B cell (primary cell): ENCODE results near the gene PSORS1C1. TPM values are rescaled to one million over a fixed set of nuclear protein-coding genes. Genes with fewer than 3 reads are reported as not detected.

ENCODE experiments used
- ATAC-seq: fragments of 200-7000 bp; cut with Tn5 transposase; one replicate; pipeline ENCODE4 v1.10.0; 2021; ENCODE audit warnings: low read depth, mild to moderate bottlenecking, moderate number of reproducible peaks, moderate library complexity
- CTCF ChIA-PET: fragments of 350-600 bp; sonication (Branson Sonifier 250); formaldehyde crosslinking; loops from one replicate; lab custom pipeline; 2021; ENCODE audit warnings: antibody characterized with exemption, inconsistent platforms; lab: Charles Lee
- POLR2A ChIA-PET: fragments of 350-600 bp; sonication (Branson Sonifier 250); formaldehyde crosslinking; loops from one replicate; lab custom pipeline; 2021; ENCODE audit warnings: antibody characterized with exemption; lab: Charles Lee
- DNase-seq: peaks from one replicate; pipeline ENCODE4 v3.0.0; 2013
- H2AFZ ChIP-seq: 2 replicates; pipeline ENCODE4 v1.6.1; 2012; ENCODE audit warnings: mild to moderate bottlenecking, low read depth, low read length; ENCODE audit not compliant: insufficient read depth, poor library complexity, severe bottlenecking
- H3K27ac ChIP-seq, 2 donors: 1 replicate in 1 of 2; 2 replicates in 1 of 2; pipeline ENCODE4 v1.5.1; 2012 to 2013; ENCODE audit warnings: low read length in 2 of 2, mild to moderate bottlenecking in 2 of 2, moderate library complexity in 1 of 2
- H3K27me3 ChIP-seq, 4 experiments: fragments of 200-600 bp in 1 of 4; sonication (generic) in 1 of 4; replicated peaks in 1 of 4; 1 replicate in 2 of 4; 2 replicates in 2 of 4; pipeline versions ENCODE4 v1.6.1 to v1.7.0; 2013 to 2016; ENCODE audit warnings: low read length in 3 of 4, mild to moderate bottlenecking in 2 of 4, mixed read lengths in 1 of 4, moderate library complexity in 1 of 4; ENCODE audit not compliant: insufficient read depth in 4 of 4, control insufficient read depth in 3 of 4; ENCODE audit errors: control extremely low read depth in 1 of 4
- H3K36me3 ChIP-seq, 2 experiments: replicated peaks in 1 of 2; 1 replicate in 1 of 2; 2 replicates in 1 of 2; pipeline versions ENCODE4 v1.6.1 to v1.7.1; 2013; ENCODE audit warnings: low read length in 1 of 2; ENCODE audit not compliant: insufficient read depth in 2 of 2, control insufficient read depth in 1 of 2; ENCODE audit errors: control extremely low read depth in 1 of 2, extremely low read depth in 1 of 2
- H3K4me1 ChIP-seq, 2 donors: fragments of 200-600 bp in 1 of 2; sonication (generic) in 1 of 2; 1 replicate in 1 of 2; 2 replicates in 1 of 2; pipeline versions ENCODE4 v1.5.1 to v1.6.1; 2013 to 2017; ENCODE audit warnings: low read length in 2 of 2; ENCODE audit not compliant: control insufficient read depth in 2 of 2, insufficient read depth in 2 of 2
- H3K4me2 ChIP-seq: replicated peaks from 2 replicates; pipeline ENCODE3; 2012; ENCODE audit warnings: mild to moderate bottlenecking, low read depth, low read length; ENCODE audit not compliant: poor library complexity, severe bottlenecking
- H3K4me3 ChIP-seq, 5 experiments: fragments of 200-600 bp in 1 of 5; sonication (generic) in 1 of 5; 1 replicate in 3 of 5; 2 replicates in 2 of 5; pipeline versions ENCODE4 v1.5.1 to v1.7.0; 2011 to 2016; ENCODE audit warnings: low read length in 4 of 5, mild to moderate bottlenecking in 4 of 5, low read depth in 2 of 5, control low read depth in 1 of 5, moderate library complexity in 1 of 5; ENCODE audit not compliant: insufficient read depth in 1 of 5; ENCODE audit errors: control extremely low read depth in 1 of 5, extremely low read depth in 1 of 5
- H3K79me2 ChIP-seq: fragments of 200-600 bp; sonication (generic); one replicate; pipeline ENCODE4 v1.6.0; 2016; ENCODE audit warnings: low read length; ENCODE audit not compliant: control insufficient read depth, insufficient read depth
- H3K9ac ChIP-seq: fragments of 200-600 bp; sonication (generic); 2 replicates; pipeline ENCODE4 v1.6.1; 2017; ENCODE audit warnings: mild to moderate bottlenecking, low read length, moderate library complexity
- H3K9me3 ChIP-seq, 3 donors: one replicate each; pipeline versions ENCODE4 v1.6.1 to v1.7.1; 2013; ENCODE audit warnings: low read length in 2 of 3; ENCODE audit not compliant: control insufficient read depth in 2 of 3, insufficient read depth in 1 of 3; ENCODE audit errors: control extremely low read depth in 1 of 3
- H4K20me1 ChIP-seq: 2 replicates; pipeline ENCODE4 v1.6.0; 2012; ENCODE audit warnings: mild to moderate bottlenecking, low read length; ENCODE audit not compliant: insufficient read depth, control insufficient read depth, poor library complexity, severe bottlenecking
- H3K27ac Mint-ChIP-seq: one replicate; pipeline ENCODE4 v1.8.0; 2021; ENCODE audit warnings: mixed read lengths
- H3K27me3 Mint-ChIP-seq: one replicate; pipeline ENCODE4 v1.8.0; 2021; ENCODE audit warnings: mixed read lengths
- H3K4me1 Mint-ChIP-seq: one replicate; pipeline ENCODE4 v1.8.0; 2021; ENCODE audit warnings: mixed read lengths
- H3K4me3 Mint-ChIP-seq: one replicate; pipeline ENCODE4 v1.8.0; 2021; ENCODE audit warnings: mixed read lengths
- H3K9me3 Mint-ChIP-seq: one replicate; pipeline ENCODE4 v1.8.0; 2022; ENCODE audit warnings: mixed read lengths; ENCODE audit not compliant: insufficient read depth
- EZH2 ChIP-seq: IDR thresholded peaks from 2 replicates; pipeline ENCODE4 v1.6.1; 2012; ENCODE audit warnings: borderline replicate concordance, low read depth, mild to moderate bottlenecking, moderate library complexity, low read length; ENCODE audit not compliant: insufficient read depth, poor library complexity, severe bottlenecking
- WGBS: methylation state at CpG from one replicate; pipeline ENCODE4 v1.1.5; 2013; ENCODE audit warnings: missing lambda C conversion rate; ENCODE audit not compliant: insufficient coverage; 5-methylcytosine and 5-hydroxymethylcytosine counted together
- intact Hi-C: fragments of 100-400 bp; cut with micrococcal nuclease; formaldehyde crosslinking; loops from one replicate; pipeline ENCODE4 v1.10.0; 2022
- polyA plus RNA-seq: library from polyadenylated mRNA; depleted of rRNA; stranded (reverse); fragments of >200 nt; gene quantifications from 2 replicates; pipeline ENCODE4 v1.2.3, GENCODE V29; 2012
- total RNA-seq, 2 donors: library from RNA; stranded (reverse); fragments of 120-200 nt in 1 of 2; gene quantifications; 1 replicate in 1 of 2; 2 replicates in 1 of 2; pipeline versions ENCODE4 v1.2.3 to v1.2.4, GENCODE V29; 2013 to 2022
- TF ChIP-seq, protein P1 (sequence below): fragments of 200-600 bp; IDR thresholded peaks from one replicate; pipeline ENCODE4 v1.8.0; 2022; ENCODE audit warnings: antibody characterized with exemption, mild to moderate bottlenecking

The PSORS1C1 gene
- total and polyA plus RNA-seq, 2 donors (not counting 1 experiment from before 2014, with no cell fraction given): not detected

GRCh38 chr6:31110825-31111582 lies 3.6 kb upstream of the PSORS1C1 start:
- H3K9me3 ChIP-seq: no peaks in the 10 kb centered on the region
- peaks cover 0 to 6% of the 10 kb centered on the region in 2 donors for H3K4me1 ChIP-seq
- ChIA-PET CTCF (no interaction called here), POLR2A (no interaction called here)
- H3K4me3 ChIP-seq: no peak overlapping the region
- no peak overlapping the region for H3K27ac ChIP-seq
- no peaks in the 10 kb centered on the region for H3K36me3 ChIP-seq
- no peak overlapping the region for H2AFZ ChIP-seq
- no peaks in the 10 kb centered on the region for H3K79me2 ChIP-seq
- Mint-ChIP-seq H3K27ac (no peak overlapping the region), H3K27me3 (peaks cover 36% of the 10 kb centered on the region), H3K9me3 (no peaks in the 10 kb centered on the region), H3K4me3 (no peak overlapping the region), H3K4me1 (peaks cover 5% of the 10 kb centered on the region)
- H3K27me3 ChIP-seq: peaks cover 0 to 13% (median 3%) of the 10 kb centered on the region in 4 experiments
- no peak for DNase-seq
- H3K4me2 ChIP-seq: no peak overlapping the region
- intact Hi-C loops: no loop called here
- no peaks in the 10 kb centered on the region for H4K20me1 ChIP-seq
- WGBS: 93% methylated on average over 5 of the region's 11 CpGs
- ATAC-seq: no peak
- TF ChIP-seq EZH2: no peak
- TF ChIP-seq, protein P1, sequence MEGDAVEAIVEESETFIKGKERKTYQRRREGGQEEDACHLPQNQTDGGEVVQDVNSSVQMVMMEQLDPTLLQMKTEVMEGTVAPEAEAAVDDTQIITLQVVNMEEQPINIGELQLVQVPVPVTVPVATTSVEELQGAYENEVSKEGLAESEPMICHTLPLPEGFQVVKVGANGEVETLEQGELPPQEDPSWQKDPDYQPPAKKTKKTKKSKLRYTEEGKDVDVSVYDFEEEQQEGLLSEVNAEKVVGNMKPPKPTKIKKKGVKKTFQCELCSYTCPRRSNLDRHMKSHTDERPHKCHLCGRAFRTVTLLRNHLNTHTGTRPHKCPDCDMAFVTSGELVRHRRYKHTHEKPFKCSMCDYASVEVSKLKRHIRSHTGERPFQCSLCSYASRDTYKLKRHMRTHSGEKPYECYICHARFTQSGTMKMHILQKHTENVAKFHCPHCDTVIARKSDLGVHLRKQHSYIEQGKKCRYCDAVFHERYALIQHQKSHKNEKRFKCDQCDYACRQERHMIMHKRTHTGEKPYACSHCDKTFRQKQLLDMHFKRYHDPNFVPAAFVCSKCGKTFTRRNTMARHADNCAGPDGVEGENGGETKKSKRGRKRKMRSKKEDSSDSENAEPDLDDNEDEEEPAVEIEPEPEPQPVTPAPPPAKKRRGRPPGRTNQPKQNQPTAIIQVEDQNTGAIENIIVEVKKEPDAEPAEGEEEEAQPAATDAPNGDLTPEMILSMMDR: no peak
- no peak overlapping the region for H3K9ac ChIP-seq

DNA sequence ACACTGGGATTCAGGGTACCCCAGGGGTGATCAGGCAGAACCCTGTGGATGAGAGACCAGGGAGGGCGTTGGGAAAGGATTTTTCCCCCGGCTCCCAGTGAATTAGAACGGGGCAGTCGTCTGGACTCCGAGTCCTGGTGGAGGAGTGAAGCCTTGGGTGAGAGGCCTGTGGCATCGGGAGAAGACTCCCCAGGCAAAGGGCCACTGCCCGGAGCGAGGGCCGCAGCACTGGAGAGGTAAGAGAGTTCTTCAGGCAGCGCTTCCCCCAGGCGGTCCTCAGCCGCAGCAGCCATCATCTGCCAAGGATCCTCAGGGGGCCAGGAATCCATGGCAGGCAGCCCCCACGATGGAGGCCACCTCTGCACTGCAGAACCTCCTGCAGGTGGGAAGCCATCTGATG lies 2.9 kb upstream of the PSORS1C1 start:
- no peak overlapping the region for H3K4me3 Mint-ChIP-seq
- H3K79me2 ChIP-seq: no peaks in the 10 kb centered on the region
- H3K4me3 ChIP-seq: no peak overlapping the region
- no peak overlapping the region for H3K4me2 ChIP-seq
- H3K4me1 Mint-ChIP-seq: peaks cover 5% of the 10 kb centered on the region
- H3K4me1 ChIP-seq: peaks cover 0 to 6% of the 10 kb centered on the region in 2 donors
- intact Hi-C loops: no loop called here
- POLR2A ChIA-PET: no interaction called here
- CTCF ChIA-PET: interaction anchor here (1.0 to 1.2 kb wide), 3 partner anchors 9 to 255 kb away, joined by 3 to 4 read pairs (median 3); no protein-coding TSS in a partner anchor
- H4K20me1 ChIP-seq: no peaks in the 10 kb centered on the region
- ATAC-seq (no peak), DNase-seq (no peak)
- H3K27ac ChIP-seq: no peak overlapping the region
- H3K9me3 ChIP-seq: no peaks in the 10 kb centered on the region
- TF ChIP-seq, protein P1: no peak
- TF ChIP-seq EZH2: no peak
- no peak overlapping the region for H2AFZ ChIP-seq
- no peaks in the 10 kb centered on the region for H3K36me3 ChIP-seq
- H3K27me3 Mint-ChIP-seq: peaks cover 40% of the 10 kb centered on the region
- peaks cover 0 to 13% (median 3%) of the 10 kb centered on the region in 4 experiments for H3K27me3 ChIP-seq
- no peaks in the 10 kb centered on the region for H3K9me3 Mint-ChIP-seq
- 87% methylated on average over 13 of the region's 13 CpGs for WGBS
- H3K9ac ChIP-seq: no peak overlapping the region
- H3K27ac Mint-ChIP-seq: no peak overlapping the region
